Endothelial cell of umbilical vein (primary cell): Measurements from ENCODE around the gene WDPCP. TPM values are rescaled to one million over a fixed set of nuclear protein-coding genes. Genes with fewer than 3 reads are reported as not detected.
A peak's percentile ranks its signal among the peaks of the same experiment; 100 is the strongest.

Source experiments
- BruUV-seq: library from RNA; stranded (reverse); fragments of 400-500 nt; replicated peaks from 2 replicates; lab custom pipeline; 2021; lab: Mats Ljungman, UMichigan
- CTCF ChIA-PET: fragments of 300-600, 350-600 bp; sonication (Branson Sonifier 250); formaldehyde crosslinking; loops from one replicate; lab custom pipeline; 2021; ENCODE audit warnings: antibody characterized with exemption, inconsistent platforms; lab: Charles Lee
- POLR2A ChIA-PET: fragments of 300-600, 350-600 bp; sonication (Branson Sonifier 250); formaldehyde crosslinking; loops from one replicate; lab custom pipeline; 2021; ENCODE audit warnings: antibody characterized with exemption, inconsistent platforms; lab: Charles Lee
- DNase-seq: peaks from one replicate; pipeline ENCODE4 v3.0.0-alpha.2; 2011; ENCODE audit warnings: low read depth, low spot score
- FAIRE-seq: peaks from 2 replicates; lab custom pipeline; 2011; peaks lifted over from hg19 to GRCh38; lab: Jason Lieb, UNC
- H2AFZ ChIP-seq: 2 replicates; pipeline ENCODE4 v1.6.0; 2012; ENCODE audit warnings: low read depth, low read length, control low read depth, inconsistent platforms
- H3K27ac ChIP-seq: 2 replicates; pipeline ENCODE4 v1.5.1; 2011; ENCODE audit warnings: low read depth, mild to moderate bottlenecking, control low read depth, low read length, moderate library complexity; ENCODE audit not compliant: insufficient read depth
- H3K27me3 ChIP-seq, 2 experiments: 2 replicates each; pipeline versions ENCODE4 v1.6.0 to v1.6.1; 2011; ENCODE audit warnings: low read length in 2 of 2, mixed read lengths in 1 of 2; ENCODE audit not compliant: control insufficient read depth in 2 of 2, insufficient read depth in 2 of 2
- H3K36me3 ChIP-seq, 2 experiments: 2 replicates in 1 of 2; 3 replicates in 1 of 2; pipeline ENCODE4 v1.5.1; 2011; ENCODE audit warnings: low read length in 2 of 2, mild to moderate bottlenecking in 1 of 2, moderate library complexity in 1 of 2; ENCODE audit not compliant: control insufficient read depth in 2 of 2, insufficient read depth in 2 of 2; ENCODE audit errors: extremely low read depth in 1 of 2
- H3K4me1 ChIP-seq: 3 replicates; pipeline ENCODE4 v1.5.1; 2011; ENCODE audit warnings: mild to moderate bottlenecking, low read length; ENCODE audit not compliant: control insufficient read depth, insufficient read depth; ENCODE audit errors: extremely low read depth
- H3K4me2 ChIP-seq: 2 replicates; pipeline ENCODE4 v1.6.1; 2011; ENCODE audit warnings: low read length, control low read depth, mixed read lengths; ENCODE audit not compliant: insufficient read depth
- H3K4me3 ChIP-seq, 3 experiments: fragments of 200-600 bp in 1 of 3; sonication (generic), shearing (Covaris generic) in 1 of 3; replicated peaks in 1 of 3; 2 replicates each; pipeline ENCODE4 v1.5.1; 2011 to 2016; ENCODE audit warnings: control low read depth in 3 of 3, low read length in 3 of 3, mild to moderate bottlenecking in 2 of 3, inconsistent platforms in 1 of 3, low read depth in 1 of 3, moderate library complexity in 1 of 3; ENCODE audit not compliant: insufficient read depth in 1 of 3
- H3K79me2 ChIP-seq: 2 replicates; pipeline ENCODE4 v1.6.0; 2012; ENCODE audit warnings: low read length, inconsistent platforms; ENCODE audit not compliant: control insufficient read depth, insufficient read depth
- H3K9ac ChIP-seq: replicated peaks from 2 replicates; pipeline ENCODE3; 2011; ENCODE audit warnings: low read length, control low read depth; ENCODE audit not compliant: insufficient read depth; ENCODE audit errors: extremely low read depth
- H3K9me1 ChIP-seq: replicated peaks from 3 replicates; pipeline ENCODE4 v1.6.0; 2011; ENCODE audit warnings: mild to moderate bottlenecking, low read length; ENCODE audit not compliant: control insufficient read depth, insufficient read depth; ENCODE audit errors: extremely low read depth
- H3K9me3 ChIP-seq: replicated peaks from 2 replicates; pipeline ENCODE4 v1.5.1; 2012; ENCODE audit warnings: low read length, inconsistent platforms; ENCODE audit not compliant: control insufficient read depth, insufficient read depth
- H4K20me1 ChIP-seq: replicated peaks from 2 replicates; pipeline ENCODE3; 2011; ENCODE audit warnings: mild to moderate bottlenecking, low read length; ENCODE audit not compliant: control insufficient read depth, insufficient read depth; ENCODE audit errors: extremely low read depth
- EZH2 ChIP-seq: IDR thresholded peaks from 2 replicates; pipeline ENCODE4 v1.6.1; 2012; ENCODE audit warnings: borderline replicate concordance, low read depth, mild to moderate bottlenecking, moderate library complexity, low read length, inconsistent platforms; ENCODE audit not compliant: severe bottlenecking
- FOS ChIP-seq: IDR thresholded peaks from 2 replicates; pipeline ENCODE4 v1.6.1; 2011; ENCODE audit warnings: mild to moderate bottlenecking, low read length, moderate library complexity, borderline replicate concordance; ENCODE audit not compliant: insufficient read depth
- GATA2 ChIP-seq: IDR thresholded peaks from 2 replicates; pipeline ENCODE4 v1.7.0; 2011; ENCODE audit warnings: low read depth, mild to moderate bottlenecking, moderate library complexity, mixed read lengths, low read length; ENCODE audit not compliant: insufficient read length, insufficient read depth
- JUN ChIP-seq: IDR thresholded peaks from 2 replicates; pipeline ENCODE4 v1.6.1; 2011; ENCODE audit warnings: borderline replicate concordance, low read depth; ENCODE audit not compliant: insufficient read length, insufficient read depth
- MAX ChIP-seq: IDR thresholded peaks from 2 replicates; pipeline ENCODE4 v1.6.1; 2011; ENCODE audit not compliant: insufficient read depth, insufficient read length
- MYC ChIP-seq: IDR thresholded peaks from one replicate; pipeline ENCODE4 v1.6.1; 2011; ENCODE audit warnings: mild to moderate bottlenecking, low read depth, low read length
- dilution Hi-C: fragments of 300-500 bp; cut with MboI; formaldehyde crosslinking; loops from one replicate; pipeline ENCODE4 v1.15.0; 2019; ENCODE audit warnings: low sequenced_read_pairs; ENCODE audit not compliant: extremely low pct_ligation_motif_present
- intact Hi-C: fragments of 100-400 bp; cut with micrococcal nuclease; formaldehyde crosslinking; loops from one replicate; pipeline ENCODE4 v1.10.0; 2022
- polyA plus RNA-seq, 4 experiments: library from polyadenylated mRNA; depleted of rRNA in 3 of 4; stranded (reverse) in 3 of 4; unstranded in 1 of 4; fragments of >200 nt; gene quantifications; 2 replicates each; pipeline versions ENCODE4 v1.2.1 to v1.2.3, GENCODE V29; 2011 to 2012; ENCODE audit warnings: missing spikeins in 1 of 4
- total RNA-seq: library from RNA; stranded (reverse); gene quantifications from 2 replicates; pipeline ENCODE4 v1.2.3, GENCODE V29; 2021

WDPCP gene
- total and polyA plus RNA-seq, 2 donors (not counting 3 experiments of a cell fraction or from before 2014, with no cell fraction given) = 4.0 to 8.8 TPM

GRCh38 chr2:63301481-63301880, 286.8 kb downstream of the WDPCP start:
- FAIRE-seq = no peak
- CTCF ChIA-PET = no interaction called here
- BruUV-seq = no TSS peak
- H3K4me2 ChIP-seq = no peak overlapping the region
- H4K20me1 ChIP-seq = no peaks in the 10 kb centered on the region
- H3K9me3 ChIP-seq = no peaks in the 10 kb centered on the region
- no peak for DNase-seq
- POLR2A ChIA-PET = no interaction called here
- no peak overlapping the region for H2AFZ ChIP-seq
- H3K36me3 ChIP-seq = no peaks in the 10 kb centered on the region
- H3K4me3 ChIP-seq = no peak overlapping the region
- no peaks in the 10 kb centered on the region for H3K9me1 ChIP-seq
- H3K4me1 ChIP-seq = no peaks in the 10 kb centered on the region
- intact Hi-C loops (no loop called here), dilution Hi-C loops (no loop called here)
- no peaks in the 10 kb centered on the region for H3K27me3 ChIP-seq
- no peak overlapping the region for H3K27ac ChIP-seq
- H3K9ac ChIP-seq = no peak overlapping the region
- TF ChIP-seq FOS (no peak), MYC (no peak), JUN (no peak), GATA2 (no peak)
- H3K79me2 ChIP-seq = no peaks in the 10 kb centered on the region

GRCh38 chr2:63300835-63301234, 287.4 kb downstream of the WDPCP start:
- Histone ChIP-seq H3K36me3 (no peaks in the 10 kb centered on the region), H3K4me3 (no peak overlapping the region), H4K20me1 (no peaks in the 10 kb centered on the region), H3K27ac (no peak overlapping the region), H3K4me1 (no peaks in the 10 kb centered on the region), H2AFZ (no peak overlapping the region), H3K9me3 (no peaks in the 10 kb centered on the region), H3K9ac (no peak overlapping the region), H3K79me2 (no peaks in the 10 kb centered on the region), H3K27me3 (no peaks in the 10 kb centered on the region), H3K9me1 (no peaks in the 10 kb centered on the region), H3K4me2 (no peak overlapping the region)
- no TSS peak for BruUV-seq
- DNase-seq (no peak), FAIRE-seq (no peak)
- dilution Hi-C loops (no loop called here), intact Hi-C loops (no loop called here)
- no peak for TF ChIP-seq GATA2
- TF ChIP-seq EZH2 = no peak
- TF ChIP-seq MAX = peak; percentile 62
- CTCF ChIA-PET = no interaction called here
- POLR2A ChIA-PET = no interaction called here
